Measurements from ENCODE around the gene PEPD. TPM values are rescaled to one million over a fixed set of nuclear protein-coding genes. Genes with fewer than 3 reads are reported as not detected.

PEPD gene
- total RNA-seq, 1 experiment from 2014 or later: 83.1 TPM

- TF ChIP-seq, protein P1, sequence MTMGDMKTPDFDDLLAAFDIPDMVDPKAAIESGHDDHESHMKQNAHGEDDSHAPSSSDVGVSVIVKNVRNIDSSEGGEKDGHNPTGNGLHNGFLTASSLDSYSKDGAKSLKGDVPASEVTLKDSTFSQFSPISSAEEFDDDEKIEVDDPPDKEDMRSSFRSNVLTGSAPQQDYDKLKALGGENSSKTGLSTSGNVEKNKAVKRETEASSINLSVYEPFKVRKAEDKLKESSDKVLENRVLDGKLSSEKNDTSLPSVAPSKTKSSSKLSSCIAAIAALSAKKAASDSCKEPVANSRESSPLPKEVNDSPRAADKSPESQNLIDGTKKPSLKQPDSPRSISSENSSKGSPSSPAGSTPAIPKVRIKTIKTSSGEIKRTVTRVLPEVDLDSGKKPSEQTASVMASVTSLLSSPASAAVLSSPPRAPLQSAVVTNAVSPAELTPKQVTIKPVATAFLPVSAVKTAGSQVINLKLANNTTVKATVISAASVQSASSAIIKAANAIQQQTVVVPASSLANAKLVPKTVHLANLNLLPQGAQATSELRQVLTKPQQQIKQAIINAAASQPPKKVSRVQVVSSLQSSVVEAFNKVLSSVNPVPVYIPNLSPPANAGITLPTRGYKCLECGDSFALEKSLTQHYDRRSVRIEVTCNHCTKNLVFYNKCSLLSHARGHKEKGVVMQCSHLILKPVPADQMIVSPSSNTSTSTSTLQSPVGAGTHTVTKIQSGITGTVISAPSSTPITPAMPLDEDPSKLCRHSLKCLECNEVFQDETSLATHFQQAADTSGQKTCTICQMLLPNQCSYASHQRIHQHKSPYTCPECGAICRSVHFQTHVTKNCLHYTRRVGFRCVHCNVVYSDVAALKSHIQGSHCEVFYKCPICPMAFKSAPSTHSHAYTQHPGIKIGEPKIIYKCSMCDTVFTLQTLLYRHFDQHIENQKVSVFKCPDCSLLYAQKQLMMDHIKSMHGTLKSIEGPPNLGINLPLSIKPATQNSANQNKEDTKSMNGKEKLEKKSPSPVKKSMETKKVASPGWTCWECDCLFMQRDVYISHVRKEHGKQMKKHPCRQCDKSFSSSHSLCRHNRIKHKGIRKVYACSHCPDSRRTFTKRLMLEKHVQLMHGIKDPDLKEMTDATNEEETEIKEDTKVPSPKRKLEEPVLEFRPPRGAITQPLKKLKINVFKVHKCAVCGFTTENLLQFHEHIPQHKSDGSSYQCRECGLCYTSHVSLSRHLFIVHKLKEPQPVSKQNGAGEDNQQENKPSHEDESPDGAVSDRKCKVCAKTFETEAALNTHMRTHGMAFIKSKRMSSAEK (CRISPR knock-in tag; IDR thresholded peaks at IDR 0.05; ENCODE audit: borderline replicate concordance): no peak
These were observed 108.8 kb downstream of the PEPD start (continued) for GRCh38 chr19:33412601-33413425.

- TF ChIP-seq ZNF317 (CRISPR knock-in tag; IDR thresholded peaks at IDR 0.05; ENCODE audit: borderline replicate concordance, low read depth) (no peak), KAT7 (CRISPR knock-in tag; IDR thresholded peaks at IDR 0.05; ENCODE audit: borderline replicate concordance) (no peak), EMX1 (CRISPR knock-in tag; IDR thresholded peaks at IDR 0.05) (no peak), ZNF121 (CRISPR knock-in tag; IDR thresholded peaks at IDR 0.05) (no peak), CBFB (CRISPR knock-in tag; IDR thresholded peaks at IDR 0.05; ENCODE audit: low read depth) (no peak), FOXK1 (CRISPR knock-in tag; IDR thresholded peaks at IDR 0.05) (no peak), NR3C1 (CRISPR knock-in tag; conservative IDR thresholded peaks at IDR 0.05; ENCODE audit: low read depth) (no peak), JAZF1 (CRISPR knock-in tag; IDR thresholded peaks at IDR 0.05) (no peak), SMAD3 (CRISPR knock-in tag; IDR thresholded peaks at IDR 0.05; ENCODE audit: borderline replicate concordance) (no peak)
- TF ChIP-seq, protein P2, sequence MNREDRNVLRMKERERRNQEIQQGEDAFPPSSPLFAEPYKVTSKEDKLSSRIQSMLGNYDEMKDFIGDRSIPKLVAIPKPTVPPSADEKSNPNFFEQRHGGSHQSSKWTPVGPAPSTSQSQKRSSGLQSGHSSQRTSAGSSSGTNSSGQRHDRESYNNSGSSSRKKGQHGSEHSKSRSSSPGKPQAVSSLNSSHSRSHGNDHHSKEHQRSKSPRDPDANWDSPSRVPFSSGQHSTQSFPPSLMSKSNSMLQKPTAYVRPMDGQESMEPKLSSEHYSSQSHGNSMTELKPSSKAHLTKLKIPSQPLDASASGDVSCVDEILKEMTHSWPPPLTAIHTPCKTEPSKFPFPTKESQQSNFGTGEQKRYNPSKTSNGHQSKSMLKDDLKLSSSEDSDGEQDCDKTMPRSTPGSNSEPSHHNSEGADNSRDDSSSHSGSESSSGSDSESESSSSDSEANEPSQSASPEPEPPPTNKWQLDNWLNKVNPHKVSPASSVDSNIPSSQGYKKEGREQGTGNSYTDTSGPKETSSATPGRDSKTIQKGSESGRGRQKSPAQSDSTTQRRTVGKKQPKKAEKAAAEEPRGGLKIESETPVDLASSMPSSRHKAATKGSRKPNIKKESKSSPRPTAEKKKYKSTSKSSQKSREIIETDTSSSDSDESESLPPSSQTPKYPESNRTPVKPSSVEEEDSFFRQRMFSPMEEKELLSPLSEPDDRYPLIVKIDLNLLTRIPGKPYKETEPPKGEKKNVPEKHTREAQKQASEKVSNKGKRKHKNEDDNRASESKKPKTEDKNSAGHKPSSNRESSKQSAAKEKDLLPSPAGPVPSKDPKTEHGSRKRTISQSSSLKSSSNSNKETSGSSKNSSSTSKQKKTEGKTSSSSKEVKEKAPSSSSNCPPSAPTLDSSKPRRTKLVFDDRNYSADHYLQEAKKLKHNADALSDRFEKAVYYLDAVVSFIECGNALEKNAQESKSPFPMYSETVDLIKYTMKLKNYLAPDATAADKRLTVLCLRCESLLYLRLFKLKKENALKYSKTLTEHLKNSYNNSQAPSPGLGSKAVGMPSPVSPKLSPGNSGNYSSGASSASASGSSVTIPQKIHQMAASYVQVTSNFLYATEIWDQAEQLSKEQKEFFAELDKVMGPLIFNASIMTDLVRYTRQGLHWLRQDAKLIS (CRISPR knock-in tag; IDR thresholded peaks at IDR 0.05; ENCODE audit: borderline replicate concordance): no peak
- TF ChIP-seq, protein P3, sequence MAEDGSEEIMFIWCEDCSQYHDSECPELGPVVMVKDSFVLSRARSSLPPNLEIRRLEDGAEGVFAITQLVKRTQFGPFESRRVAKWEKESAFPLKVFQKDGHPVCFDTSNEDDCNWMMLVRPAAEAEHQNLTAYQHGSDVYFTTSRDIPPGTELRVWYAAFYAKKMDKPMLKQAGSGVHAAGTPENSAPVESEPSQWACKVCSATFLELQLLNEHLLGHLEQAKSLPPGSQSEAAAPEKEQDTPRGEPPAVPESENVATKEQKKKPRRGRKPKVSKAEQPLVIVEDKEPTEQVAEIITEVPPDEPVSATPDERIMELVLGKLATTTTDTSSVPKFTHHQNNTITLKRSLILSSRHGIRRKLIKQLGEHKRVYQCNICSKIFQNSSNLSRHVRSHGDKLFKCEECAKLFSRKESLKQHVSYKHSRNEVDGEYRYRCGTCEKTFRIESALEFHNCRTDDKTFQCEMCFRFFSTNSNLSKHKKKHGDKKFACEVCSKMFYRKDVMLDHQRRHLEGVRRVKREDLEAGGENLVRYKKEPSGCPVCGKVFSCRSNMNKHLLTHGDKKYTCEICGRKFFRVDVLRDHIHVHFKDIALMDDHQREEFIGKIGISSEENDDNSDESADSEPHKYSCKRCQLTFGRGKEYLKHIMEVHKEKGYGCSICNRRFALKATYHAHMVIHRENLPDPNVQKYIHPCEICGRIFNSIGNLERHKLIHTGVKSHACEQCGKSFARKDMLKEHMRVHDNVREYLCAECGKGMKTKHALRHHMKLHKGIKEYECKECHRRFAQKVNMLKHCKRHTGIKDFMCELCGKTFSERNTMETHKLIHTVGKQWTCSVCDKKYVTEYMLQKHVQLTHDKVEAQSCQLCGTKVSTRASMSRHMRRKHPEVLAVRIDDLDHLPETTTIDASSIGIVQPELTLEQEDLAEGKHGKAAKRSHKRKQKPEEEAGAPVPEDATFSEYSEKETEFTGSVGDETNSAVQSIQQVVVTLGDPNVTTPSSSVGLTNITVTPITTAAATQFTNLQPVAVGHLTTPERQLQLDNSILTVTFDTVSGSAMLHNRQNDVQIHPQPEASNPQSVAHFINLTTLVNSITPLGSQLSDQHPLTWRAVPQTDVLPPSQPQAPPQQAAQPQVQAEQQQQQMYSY (CRISPR knock-in tag; IDR thresholded peaks at IDR 0.05): no peak
- TF ChIP-seq, protein P4, sequence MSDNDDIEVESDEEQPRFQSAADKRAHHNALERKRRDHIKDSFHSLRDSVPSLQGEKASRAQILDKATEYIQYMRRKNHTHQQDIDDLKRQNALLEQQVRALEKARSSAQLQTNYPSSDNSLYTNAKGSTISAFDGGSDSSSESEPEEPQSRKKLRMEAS (CRISPR knock-in tag; IDR thresholded peaks at IDR 0.05): no peak
- Mint-ChIP-seq H3K9me3 (no peaks in the 10 kb centered on the region), H3K27ac (no peak overlapping the region), H3K4me3 (no peak overlapping the region), H3K27me3 (ENCODE audit: low read depth) (no peaks in the 10 kb centered on the region), H3K4me1 (peaks cover 3% of the 10 kb centered on the region), H3K36me3 (no peaks in the 10 kb centered on the region)
- ATAC-seq (no peak), DNase-seq (ENCODE audit: low spot score) (no peak)
- CTCF ChIA-PET: interaction anchor here (1.4 kb wide), 1 partner anchor 17 kb away, joined by 3 read pairs; no protein-coding TSS in a partner anchor
- POLR2A ChIA-PET: no interaction called here
These were observed 109.9 kb downstream of the PEPD start for GRCh38 chr19:33411621-33412180.

Measured in WTC11 (cell line).